ENCODE data around the gene ZNF141. TPM values are rescaled to one million over a fixed set of nuclear protein-coding genes. Genes with fewer than 3 reads are reported as not detected.
A peak's percentile ranks its signal among the peaks of the same experiment; 100 is the strongest.

Gene ZNF141
- polyA plus RNA-seq, 3 donors: 2.5 to 4.2 (median 2.7) TPM

- no peaks in the 10 kb centered on the region for H3K79me2 ChIP-seq (ENCODE audit: insufficient read depth, low read length)
- peaks cover 2 to 20% of the 10 kb centered on the region in 2 donors for H3K27me3 ChIP-seq (ENCODE audit: control insufficient read depth in 2 of 2, insufficient read depth in 2 of 2, low read length in 2 of 2)
- no peak overlapping the region for H3K4me2 ChIP-seq (replicated peaks; ENCODE audit: extremely low read depth, low read length, poor library complexity, severe bottlenecking)
- no peaks in the 10 kb centered on the region for H3K4me1 Mint-ChIP-seq
- intact Hi-C loops (cut with micrococcal nuclease): no loop called here
- H3K36me3 ChIP-seq (replicated peaks in 1 of 2; ENCODE audit: control insufficient read depth in 1 of 2, insufficient read depth in 2 of 2, low read length in 2 of 2): no peaks in the 10 kb centered on the region
- H3K9me3 Mint-ChIP-seq: peaks cover 53 to 95% (median 91%) of the 10 kb centered on the region in 7 donors
- WGBS (ENCODE audit: insufficient coverage): 13% methylated on average over 40 of the region's 46 CpGs
- H3K36me3 Mint-ChIP-seq: peaks cover 0 to 10% of the 10 kb centered on the region in 2 donors
- no peak overlapping the region for H3K27ac ChIP-seq (ENCODE audit: low read depth in 1 of 2, low read length in 2 of 2)
- peaks cover 13 to 19% (median 13%) of the 10 kb centered on the region in 3 donors for H3K27me3 Mint-ChIP-seq (ENCODE audit: low read depth in 3 of 3)
- TF ChIP-seq CTCF (IDR thresholded peaks at IDR 0.05): no peak
- no peak overlapping the region for H3K9ac ChIP-seq (ENCODE audit: insufficient read depth, low read length, poor library complexity, severe bottlenecking)
- no peak overlapping the region for H2AFZ ChIP-seq (ENCODE audit: insufficient read depth, low read depth, low read length, poor library complexity, severe bottlenecking)
- H3K4me3 Mint-ChIP-seq: peak overlapping the region in 1 of 2 donors; percentile 48
- peaks cover 89 to 98% of the 10 kb centered on the region in 2 donors for H3K9me3 ChIP-seq (replicated peaks in 1 of 2; ENCODE audit: control insufficient read depth in 1 of 2, insufficient read depth in 1 of 2, low read length in 2 of 2)
- H3K4me1 ChIP-seq (ENCODE audit: control insufficient read depth in 1 of 2, insufficient read depth in 2 of 2, low read length in 2 of 2): no peaks in the 10 kb centered on the region
- no peaks in the 10 kb centered on the region for H4K20me1 ChIP-seq (ENCODE audit: insufficient read depth, low read length)
- H3K27ac Mint-ChIP-seq: no peak overlapping the region
- H3K4me3 ChIP-seq (replicated peaks in 1 of 3; ENCODE audit: low read depth in 2 of 3, low read length in 3 of 3): peak overlapping the region in 1 of 3 experiments; percentile 17
- no peak for DNase-seq
These were observed 48.5 kb downstream of the ZNF141 start for GRCh38 chr4:385934-386707.

GRCh38 chr4:386708-387105 lies 49.1 kb downstream of the ZNF141 start:
- peaks cover 53 to 95% (median 88%) of the 10 kb centered on the region in 7 donors for H3K9me3 Mint-ChIP-seq
- Histone ChIP-seq H3K9me3 (replicated peaks in 1 of 2; ENCODE audit: control insufficient read depth in 1 of 2, insufficient read depth in 1 of 2, low read length in 2 of 2) (peaks cover 87 to 98% of the 10 kb centered on the region in 2 donors), H3K4me3 (replicated peaks in 1 of 3; ENCODE audit: low read depth in 2 of 3, low read length in 3 of 3) (peak overlapping the region in 1 of 3 experiments; percentile 17), H3K4me1 (ENCODE audit: control insufficient read depth in 1 of 2, insufficient read depth in 2 of 2, low read length in 2 of 2) (no peaks in the 10 kb centered on the region), H3K36me3 (replicated peaks in 1 of 2; ENCODE audit: control insufficient read depth in 1 of 2, insufficient read depth in 2 of 2, low read length in 2 of 2) (no peaks in the 10 kb centered on the region), H3K79me2 (ENCODE audit: insufficient read depth, low read length) (no peaks in the 10 kb centered on the region), H3K27ac (ENCODE audit: low read depth in 1 of 2, low read length in 2 of 2) (no peak overlapping the region), H3K27me3 (ENCODE audit: control insufficient read depth in 2 of 2, insufficient read depth in 2 of 2, low read length in 2 of 2) (peaks cover 2 to 20% of the 10 kb centered on the region in 2 donors), H3K9ac (ENCODE audit: insufficient read depth, low read length, poor library complexity, severe bottlenecking) (no peak overlapping the region), H4K20me1 (ENCODE audit: insufficient read depth, low read length) (no peaks in the 10 kb centered on the region), H3K4me2 (replicated peaks; ENCODE audit: extremely low read depth, low read length, poor library complexity, severe bottlenecking) (no peak overlapping the region), H2AFZ (ENCODE audit: insufficient read depth, low read depth, low read length, poor library complexity, severe bottlenecking) (no peak overlapping the region)
- no peaks in the 10 kb centered on the region for H3K4me1 Mint-ChIP-seq
- H3K27ac Mint-ChIP-seq: no peak overlapping the region
- no peak for TF ChIP-seq CTCF (IDR thresholded peaks at IDR 0.05)
- peak overlapping the region in 1 of 2 donors; percentile 66 for H3K4me3 Mint-ChIP-seq
- peaks cover 13 to 19% (median 13%) of the 10 kb centered on the region in 3 donors for H3K27me3 Mint-ChIP-seq (ENCODE audit: low read depth in 3 of 3)
- intact Hi-C loops (cut with micrococcal nuclease): no loop called here
- H3K36me3 Mint-ChIP-seq: peaks cover 0 to 10% of the 10 kb centered on the region in 2 donors
- 23% methylated on average over 12 of the region's 23 CpGs for WGBS (ENCODE audit: insufficient coverage)
- no peak for DNase-seq

Data from CD14-positive monocyte (primary cell).